Heart left ventricle (tissue), 16 donors: ENCODE measurements around the gene RPS6KC1. TPM values are rescaled to one million over a fixed set of nuclear protein-coding genes. Genes with fewer than 3 reads are reported as not detected.

ENCODE experiments used
- ATAC-seq, 4 donors: fragments of 200-7000 bp; cut with Tn5 transposase; one replicate each; pipeline ENCODE4 v1.9.1; 2020 to 2022; ENCODE audit warnings: moderate library complexity in 4 of 4, mild to moderate bottlenecking in 3 of 4, moderate number of reproducible peaks in 1 of 4
- DNase-seq, 5 donors: peaks; one replicate each; pipeline ENCODE4 v3.0.0-alpha.2; 2020
- H3K27ac ChIP-seq, 12 donors: fragments of 200-600 bp; sonication (generic) in 4 of 12; one replicate each; pipeline versions ENCODE4 v1.5.0 to v1.8.0; 2016 to 2022; ENCODE audit warnings: mild to moderate bottlenecking in 2 of 12
- H3K27me3 ChIP-seq, 9 donors: fragments of 200-600 bp; sonication (generic) in 2 of 9; one replicate each; pipeline versions ENCODE4 v1.5.1 to v1.8.0; 2016 to 2022; ENCODE audit warnings: mild to moderate bottlenecking in 3 of 9
- H3K36me3 ChIP-seq, 9 donors: fragments of 200-600 bp; sonication (generic) in 2 of 9; one replicate each; pipeline versions ENCODE4 v1.5.0 to v1.8.0; 2018 to 2022; ENCODE audit warnings: mild to moderate bottlenecking in 2 of 9
- H3K4me1 ChIP-seq, 12 donors: fragments of 200-600 bp; sonication (generic) in 4 of 12; one replicate each; pipeline versions ENCODE4 v1.5.0 to v1.8.0; 2016 to 2022; ENCODE audit warnings: mild to moderate bottlenecking in 3 of 12
- H3K4me3 ChIP-seq, 12 donors: fragments of 200-600 bp; sonication (generic) in 4 of 12; one replicate each; pipeline versions ENCODE4 v1.5.0 to v1.8.0; 2017 to 2022; ENCODE audit warnings: mild to moderate bottlenecking in 9 of 12, moderate library complexity in 4 of 12
- H3K9me3 ChIP-seq, 12 donors: fragments of 200-600 bp; sonication (generic) in 4 of 12; one replicate each; pipeline versions ENCODE4 v1.5.0 to v1.8.0; 2016 to 2022; ENCODE audit warnings: mild to moderate bottlenecking in 1 of 12
- CTCF ChIP-seq, 12 donors: fragments of 200-600 bp; sonication (generic) in 4 of 12; IDR thresholded peaks; one replicate each; pipeline versions ENCODE4 v1.5.0 to v1.8.0; 2018 to 2022; ENCODE audit warnings: antibody characterized with exemption in 12 of 12, mild to moderate bottlenecking in 5 of 12
- POLR2A ChIP-seq, 2 donors: fragments of 450-650 bp; IDR thresholded peaks; one replicate each; pipeline ENCODE4 v1.6.1; 2017; ENCODE audit warnings: antibody characterized with exemption in 2 of 2, mild to moderate bottlenecking in 2 of 2, moderate library complexity in 2 of 2
- WGBS, 4 donors: extraction: QIAGEN DNeasy Blood & Tissue Kit in 2 of 4; methylation state at CpG; one replicate each; pipeline versions ENCODE4 v1.1.5 to v1.1.7; 2013 to 2018; 5-methylcytosine and 5-hydroxymethylcytosine counted together
- intact Hi-C, 10 donors: fragments of 100-400 bp; cut with DNase I; formaldehyde crosslinking; loops; one replicate each; pipeline versions ENCODE4 v1.11.1 to v1.14.2; 2022
- polyA plus RNA-seq, 2 donors: library from polyadenylated mRNA; stranded (reverse); fragments of 200-250 nt; gene quantifications; one replicate each; pipeline ENCODE4 v1.2.3, GENCODE V29; 2013
- total RNA-seq, 9 donors: library from RNA; depleted of rRNA in 2 of 9; stranded (reverse); fragments of >200 nt in 2 of 9; fragmentation: NEBNext Ultra II Directional in 3 of 9; extraction: Animal tissue kit (Norgen Biotek cat#: 25700) in 3 of 9; gene quantifications; one replicate each; pipeline versions ENCODE4 v1.1.0 to v1.2.4, GENCODE V29; 2016 to 2023
- donor health status: ischemic (EF 13 %, LVEDD 7.1; RV severe dilation, severe dysfunction).
- donor health status: healthy with polysubstance abuse.
- donor health status: DM: no; HTN: yes; CAD: no.
- donor health status: DM: no; HTN: no; CAD: no.
- donor health status: ischemic (EF 25% LVEDD 6.9; RV normal size, moderate dysfunction).
- donor health status: ischemic (EF 25% LVEDD 5.7; RV mildly dilated, moderate dysfunction).
- donor health status: healthy.
- donor health status: DM: yes; HTN: yes; CAD: no.
- donor health status: ischemic (EF 35%, LVEDD 5.7; RV mildly dilated, moderate dysfunction).
- donor health status: nonischemic (EF 11% LVEDD 7.7; RV severe dilation, severe dysfunction).
- donor health status: DM: yes; HTN: yes; CAD: no.
- donor health status: PGD.
- donor health status: ischemic (EF 29% LVEDD 5.4; RV normal size, mild dysfunction).
- donor health status: nonischemic (EF 23%, LVEDD 6.1; RV moderate dilation, normal function).

The RPS6KC1 gene
- total and polyA plus RNA-seq, 11 donors, result 3.0 to 15.6 (median 10.4) TPM

GRCh38 chr1:213103377-213104306 lies 52.6 kb downstream of the RPS6KC1 start:
- DNase-seq (no peak), ATAC-seq (no peak)
- Histone ChIP-seq H3K4me1 (no peaks in the 10 kb centered on the region), H3K9me3 (peaks cover 0 to 13% (median 0%) of the 10 kb centered on the region in 12 donors), H3K36me3 (peaks cover 0 to 12% (median 6%) of the 10 kb centered on the region in 9 donors), H3K4me3 (no peak overlapping the region), H3K27ac (no peak overlapping the region), H3K27me3 (no peaks in the 10 kb centered on the region)
- 92 to 94% (median 93%) methylated on average over 5 of the region's 5 CpGs for WGBS, 4 donors
- intact Hi-C loops, result no loop called here
- TF ChIP-seq CTCF (IDR thresholded peaks at IDR 0.05) (no peak), POLR2A (IDR thresholded peaks at IDR 0.05) (no peak)

- intact Hi-C loops, result no loop called here
- peaks cover 0 to 13% (median 0%) of the 10 kb centered on the region in 12 donors for H3K9me3 ChIP-seq
- TF ChIP-seq POLR2A (IDR thresholded peaks at IDR 0.05) (no peak), CTCF (IDR thresholded peaks at IDR 0.05) (no peak)
- no peak overlapping the region for H3K27ac ChIP-seq
- H3K36me3 ChIP-seq, result peaks cover 0 to 12% (median 6%) of the 10 kb centered on the region in 9 donors
- H3K27me3 ChIP-seq, result no peaks in the 10 kb centered on the region
- H3K4me1 ChIP-seq, result no peaks in the 10 kb centered on the region
- DNase-seq, result no peak
- 95 to 99% (median 98%) methylated on average over 2 of the region's 2 CpGs for WGBS, 4 donors
- no peak for ATAC-seq
- H3K4me3 ChIP-seq, result no peak overlapping the region
Observed at GRCh38 chr1:213104604-213105003, 53.6 kb downstream of the RPS6KC1 start.

DNA sequence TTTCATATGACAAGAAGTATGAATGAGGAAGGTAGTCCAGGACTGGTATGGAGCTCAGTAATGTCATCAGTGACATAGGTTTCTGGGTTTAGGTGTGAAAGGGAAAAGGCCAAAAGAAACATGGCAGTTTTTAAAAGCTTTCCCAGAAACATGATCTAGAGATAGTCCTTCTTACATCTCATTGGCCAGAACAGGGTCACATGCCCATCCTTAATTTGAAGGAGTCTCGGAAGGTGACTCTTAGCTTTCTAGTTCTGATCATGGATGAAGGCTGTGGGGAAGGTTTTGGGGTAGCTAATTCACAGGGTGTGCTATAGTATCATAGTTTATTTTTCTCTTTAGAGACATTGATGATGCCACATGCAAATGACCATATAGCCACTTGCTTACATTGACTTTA lies 55.3 kb downstream of the RPS6KC1 start:
- 96 to 100% (median 99%) methylated on average over 1 of the region's 1 CpG for WGBS, 4 donors

More for the DNA sequence above, 55.3 kb downstream of the RPS6KC1 start:
- no peak overlapping the region for H3K4me3 ChIP-seq
- ATAC-seq (no peak), DNase-seq (no peak)
- H3K9me3 ChIP-seq, result peaks cover 0 to 9% (median 0%) of the 10 kb centered on the region in 12 donors
- peaks cover 0 to 12% (median 8%) of the 10 kb centered on the region in 12 donors for H3K4me1 ChIP-seq
- H3K36me3 ChIP-seq, result peaks cover 0 to 12% (median 6%) of the 10 kb centered on the region in 9 donors
- no peak for TF ChIP-seq POLR2A (IDR thresholded peaks at IDR 0.05)
- no peak for TF ChIP-seq CTCF (IDR thresholded peaks at IDR 0.05)
- intact Hi-C loops, result no loop called here
- no peak overlapping the region for H3K27ac ChIP-seq
- H3K27me3 ChIP-seq, result no peaks in the 10 kb centered on the region
